Measurements from ENCODE around the gene ACTR3C. TPM values are rescaled to one million over a fixed set of nuclear protein-coding genes. Genes with fewer than 3 reads are reported as not detected.

Gene ACTR3C
- total and polyA plus RNA-seq, 2 donors (not counting 1 experiment from before 2014, with no cell fraction given): 4.0 to 20.7 TPM

DNA sequence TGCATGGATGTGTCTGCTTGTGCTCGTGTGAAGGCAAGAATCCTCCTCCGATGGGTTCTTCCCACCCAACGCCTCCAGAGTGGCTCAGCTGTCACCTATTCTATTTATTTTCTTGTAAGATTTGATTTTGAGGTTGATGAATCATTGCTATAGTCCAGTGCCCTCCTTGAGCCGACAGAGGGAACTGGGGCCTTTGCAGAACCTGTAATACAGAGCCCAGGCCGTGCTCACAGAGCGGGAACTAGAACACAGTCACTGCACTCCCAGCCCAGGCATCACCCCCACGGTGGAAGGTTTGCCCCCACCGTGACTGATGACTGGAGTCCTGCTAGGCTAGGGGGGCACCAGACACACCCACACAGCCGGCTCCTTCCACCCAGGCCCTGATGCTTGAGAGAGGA is 16.1 kb upstream of the ACTR3C start:
- Histone ChIP-seq H3K9ac (ENCODE audit: low read length) (no peak overlapping the region), H3K4me3 (ENCODE audit: control extremely low read depth in 1 of 5, extremely low read depth in 1 of 5, insufficient read depth in 1 of 5, low read depth in 2 of 5, low read length in 4 of 5) (no peak overlapping the region), H3K4me2 (replicated peaks; ENCODE audit: low read depth, low read length, poor library complexity, severe bottlenecking) (no peak overlapping the region), H3K79me2 (ENCODE audit: control insufficient read depth, insufficient read depth, low read length) (no peaks in the 10 kb centered on the region), H3K27me3 (replicated peaks in 1 of 4; ENCODE audit: control extremely low read depth in 1 of 4, control insufficient read depth in 3 of 4, insufficient read depth in 4 of 4, low read length in 3 of 4) (peaks cover 0 to 24% (median 10%) of the 10 kb centered on the region in 4 experiments), H3K9me3 (ENCODE audit: control extremely low read depth in 1 of 3, control insufficient read depth in 2 of 3, insufficient read depth in 1 of 3, low read length in 2 of 3) (peaks cover 0 to 5% (median 4%) of the 10 kb centered on the region in 3 donors), H3K27ac (ENCODE audit: low read length in 2 of 2) (no peak overlapping the region), H2AFZ (ENCODE audit: insufficient read depth, low read depth, low read length, poor library complexity, severe bottlenecking) (no peak overlapping the region), H3K4me1 (ENCODE audit: control insufficient read depth in 2 of 2, insufficient read depth in 2 of 2, low read length in 2 of 2) (peaks cover 12 to 15% of the 10 kb centered on the region in 2 donors), H3K36me3 (replicated peaks in 1 of 2; ENCODE audit: control extremely low read depth in 1 of 2, control insufficient read depth in 1 of 2, extremely low read depth in 1 of 2, insufficient read depth in 2 of 2, low read length in 1 of 2) (no peaks in the 10 kb centered on the region), H4K20me1 (ENCODE audit: control insufficient read depth, insufficient read depth, low read length, poor library complexity, severe bottlenecking) (no peaks in the 10 kb centered on the region)
- CTCF ChIA-PET: interaction anchor here (1.9 kb wide), 1 partner anchor 15 kb away, joined by 5 read pairs; no protein-coding TSS in a partner anchor
- 38% methylated on average over 5 of the region's 9 CpGs for WGBS (ENCODE audit: insufficient coverage)
- peaks cover 20% of the 10 kb centered on the region for H3K4me1 Mint-ChIP-seq
- peaks cover 35% of the 10 kb centered on the region for H3K27me3 Mint-ChIP-seq
- H3K9me3 Mint-ChIP-seq (ENCODE audit: insufficient read depth): peaks cover 4% of the 10 kb centered on the region
- H3K27ac Mint-ChIP-seq: no peak overlapping the region
- peak overlapping the region; percentile 45 for H3K4me3 Mint-ChIP-seq
- DNase-seq: no peak
- peak; percentile 72 for ATAC-seq (ENCODE audit: low read depth)
- TF ChIP-seq, protein P1, sequence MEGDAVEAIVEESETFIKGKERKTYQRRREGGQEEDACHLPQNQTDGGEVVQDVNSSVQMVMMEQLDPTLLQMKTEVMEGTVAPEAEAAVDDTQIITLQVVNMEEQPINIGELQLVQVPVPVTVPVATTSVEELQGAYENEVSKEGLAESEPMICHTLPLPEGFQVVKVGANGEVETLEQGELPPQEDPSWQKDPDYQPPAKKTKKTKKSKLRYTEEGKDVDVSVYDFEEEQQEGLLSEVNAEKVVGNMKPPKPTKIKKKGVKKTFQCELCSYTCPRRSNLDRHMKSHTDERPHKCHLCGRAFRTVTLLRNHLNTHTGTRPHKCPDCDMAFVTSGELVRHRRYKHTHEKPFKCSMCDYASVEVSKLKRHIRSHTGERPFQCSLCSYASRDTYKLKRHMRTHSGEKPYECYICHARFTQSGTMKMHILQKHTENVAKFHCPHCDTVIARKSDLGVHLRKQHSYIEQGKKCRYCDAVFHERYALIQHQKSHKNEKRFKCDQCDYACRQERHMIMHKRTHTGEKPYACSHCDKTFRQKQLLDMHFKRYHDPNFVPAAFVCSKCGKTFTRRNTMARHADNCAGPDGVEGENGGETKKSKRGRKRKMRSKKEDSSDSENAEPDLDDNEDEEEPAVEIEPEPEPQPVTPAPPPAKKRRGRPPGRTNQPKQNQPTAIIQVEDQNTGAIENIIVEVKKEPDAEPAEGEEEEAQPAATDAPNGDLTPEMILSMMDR (IDR thresholded peaks at IDR 0.05): no peak
- TF ChIP-seq EZH2 (IDR thresholded peaks at IDR 0.05; ENCODE audit: borderline replicate concordance, insufficient read depth, low read depth, low read length, poor library complexity, severe bottlenecking): no peak
- POLR2A ChIA-PET: no interaction called here
- intact Hi-C loops (cut with micrococcal nuclease): no loop called here

- Mint-ChIP-seq H3K4me1 (peaks cover 20% of the 10 kb centered on the region), H3K27me3 (peaks cover 28% of the 10 kb centered on the region), H3K9me3 (ENCODE audit: insufficient read depth) (no peaks in the 10 kb centered on the region), H3K4me3 (no peak overlapping the region), H3K27ac (peak overlapping the region; percentile 46)
- Histone ChIP-seq H3K36me3 (replicated peaks in 1 of 2; ENCODE audit: control extremely low read depth in 1 of 2, control insufficient read depth in 1 of 2, extremely low read depth in 1 of 2, insufficient read depth in 2 of 2, low read length in 1 of 2) (no peaks in the 10 kb centered on the region), H4K20me1 (ENCODE audit: control insufficient read depth, insufficient read depth, low read length, poor library complexity, severe bottlenecking) (no peaks in the 10 kb centered on the region), H3K27ac (ENCODE audit: low read length in 2 of 2) (no peak overlapping the region), H3K4me2 (replicated peaks; ENCODE audit: low read depth, low read length, poor library complexity, severe bottlenecking) (no peak overlapping the region), H3K27me3 (replicated peaks in 1 of 4; ENCODE audit: control extremely low read depth in 1 of 4, control insufficient read depth in 3 of 4, insufficient read depth in 4 of 4, low read length in 3 of 4) (peaks cover 0 to 24% (median 10%) of the 10 kb centered on the region in 4 experiments), H2AFZ (ENCODE audit: insufficient read depth, low read depth, low read length, poor library complexity, severe bottlenecking) (no peak overlapping the region), H3K4me3 (ENCODE audit: control extremely low read depth in 1 of 5, extremely low read depth in 1 of 5, insufficient read depth in 1 of 5, low read depth in 2 of 5, low read length in 4 of 5) (no peak overlapping the region), H3K9ac (ENCODE audit: low read length) (no peak overlapping the region), H3K9me3 (ENCODE audit: control extremely low read depth in 1 of 3, control insufficient read depth in 2 of 3, insufficient read depth in 1 of 3, low read length in 2 of 3) (peaks cover 0 to 4% (median 0%) of the 10 kb centered on the region in 3 donors), H3K79me2 (ENCODE audit: control insufficient read depth, insufficient read depth, low read length) (no peaks in the 10 kb centered on the region), H3K4me1 (ENCODE audit: control insufficient read depth in 2 of 2, insufficient read depth in 2 of 2, low read length in 2 of 2) (peaks cover 12 to 15% of the 10 kb centered on the region in 2 donors)
- TF ChIP-seq EZH2 (IDR thresholded peaks at IDR 0.05; ENCODE audit: borderline replicate concordance, insufficient read depth, low read depth, low read length, poor library complexity, severe bottlenecking): no peak
- TF ChIP-seq, protein P1 (IDR thresholded peaks at IDR 0.05): no peak
- DNase-seq (no peak), ATAC-seq (ENCODE audit: low read depth) (no peak)
- CTCF ChIA-PET: interaction anchor here (1.9 kb wide), 1 partner anchor 17 kb away, joined by 5 read pairs; no protein-coding TSS in a partner anchor
- intact Hi-C loops (cut with micrococcal nuclease): no loop called here
- 93% methylated on average over 5 of the region's 11 CpGs for WGBS (ENCODE audit: insufficient coverage)
- POLR2A ChIA-PET: no interaction called here
Observed at GRCh38 chr7:150338166-150338829, 15.0 kb upstream of the ACTR3C start.
